Naive B cell (primary cell): Measurements from ENCODE around the gene ERC2. TPM values are rescaled to one million over a fixed set of nuclear protein-coding genes. Genes with fewer than 3 reads are reported as not detected.
A peak's percentile ranks its signal among the peaks of the same experiment; 100 is the strongest.

Experiments used
- ATAC-seq, 2 donors: fragments of 150-1000 bp; cut with Tn5 transposase; 2 replicates each; pipeline ENCODE4 v1.10.0; 2021; ENCODE audit warnings: low read depth in 2 of 2, mild to moderate bottlenecking in 2 of 2, moderate library complexity in 2 of 2
- DNase-seq: peaks from one replicate; pipeline ENCODE4 v3.0.0; 2022
- H3K27ac Mint-ChIP-seq, 6 donors: one replicate each; pipeline ENCODE4 v1.8.0; 2020 to 2022; ENCODE audit warnings: mild to moderate bottlenecking in 6 of 6, mixed read lengths in 6 of 6, moderate library complexity in 5 of 6, inconsistent platforms in 2 of 6
- H3K27me3 Mint-ChIP-seq, 3 donors: one replicate each; pipeline ENCODE4 v1.8.0; 2021 to 2022; ENCODE audit warnings: mixed read lengths in 3 of 3, mild to moderate bottlenecking in 1 of 3
- H3K36me3 Mint-ChIP-seq, 2 donors: one replicate each; pipeline ENCODE4 v1.8.0; 2020 to 2022; ENCODE audit warnings: mixed read lengths in 2 of 2, inconsistent platforms in 1 of 2, mild to moderate bottlenecking in 1 of 2
- H3K4me1 Mint-ChIP-seq, 3 donors: one replicate each; pipeline ENCODE4 v1.8.0; 2020 to 2022; ENCODE audit warnings: mixed read lengths in 3 of 3, inconsistent platforms in 1 of 3, mild to moderate bottlenecking in 1 of 3, moderate library complexity in 1 of 3
- H3K4me3 Mint-ChIP-seq, 8 donors: one replicate each; pipeline ENCODE4 v1.8.0; 2020 to 2022; ENCODE audit warnings: mild to moderate bottlenecking in 8 of 8, mixed read lengths in 8 of 8, moderate library complexity in 8 of 8, inconsistent platforms in 2 of 8
- H3K9me3 Mint-ChIP-seq, 7 donors: one replicate each; pipeline ENCODE4 v1.8.0; 2020 to 2022; ENCODE audit warnings: mixed read lengths in 7 of 7, mild to moderate bottlenecking in 5 of 7, inconsistent platforms in 2 of 7, moderate library complexity in 1 of 7
- polyA plus RNA-seq, 6 donors: library from polyadenylated mRNA; unstranded; fragments of 300-500 nt; fragmentation: Illumina TruSeq; gene quantifications; one replicate each; pipeline ENCODE4 v1.2.3, GENCODE V29; 2021; ENCODE audit warnings: low read depth in 6 of 6

Gene ERC2
- polyA plus RNA-seq, 6 donors from 2014 or later: not detected

GRCh38 chr3:55692295-55692956, 775.8 kb downstream of the ERC2 start:
- no peaks in the 10 kb centered on the region for H3K4me1 Mint-ChIP-seq
- no peak overlapping the region for H3K27ac Mint-ChIP-seq
- H3K36me3 Mint-ChIP-seq: peaks cover 0 to 6% of the 10 kb centered on the region in 2 donors
- H3K4me3 Mint-ChIP-seq: no peak overlapping the region
- no peak for ATAC-seq
- DNase-seq: no peak
- peaks cover 0 to 5% (median 0%) of the 10 kb centered on the region in 7 donors for H3K9me3 Mint-ChIP-seq
- peaks cover 0 to 8% (median 7%) of the 10 kb centered on the region in 3 donors for H3K27me3 Mint-ChIP-seq

- Mint-ChIP-seq H3K36me3 (peaks cover 0 to 6% of the 10 kb centered on the region in 2 donors), H3K27me3 (peaks cover 0 to 8% (median 7%) of the 10 kb centered on the region in 3 donors), H3K4me3 (no peak overlapping the region), H3K9me3 (peaks cover 0 to 5% (median 0%) of the 10 kb centered on the region in 7 donors), H3K4me1 (no peaks in the 10 kb centered on the region), H3K27ac (peak overlapping the region in 1 of 6 donors; percentile 4)
- DNase-seq: no peak
- no peak for ATAC-seq
Measured at GRCh38 chr3:55691141-55691540, 777.1 kb downstream of the ERC2 start.

- peaks cover 0 to 6% of the 10 kb centered on the region in 2 donors for H3K36me3 Mint-ChIP-seq
- no peak for DNase-seq
- peaks cover 0 to 8% (median 7%) of the 10 kb centered on the region in 3 donors for H3K27me3 Mint-ChIP-seq
- no peak for ATAC-seq
- peaks cover 0 to 5% (median 0%) of the 10 kb centered on the region in 7 donors for H3K9me3 Mint-ChIP-seq
- no peak overlapping the region for H3K4me3 Mint-ChIP-seq
- H3K27ac Mint-ChIP-seq: peak overlapping the region in 1 of 6 donors; percentile 4
- H3K4me1 Mint-ChIP-seq: no peaks in the 10 kb centered on the region
Measured at GRCh38 chr3:55690726-55691125, 777.5 kb downstream of the ERC2 start.

GRCh38 chr3:55690177-55690576, 778.1 kb downstream of the ERC2 start:
- Mint-ChIP-seq H3K27ac (no peak overlapping the region), H3K27me3 (peaks cover 0 to 8% (median 7%) of the 10 kb centered on the region in 3 donors), H3K36me3 (peaks cover 0 to 6% of the 10 kb centered on the region in 2 donors), H3K4me1 (no peaks in the 10 kb centered on the region), H3K9me3 (peaks cover 0 to 5% (median 0%) of the 10 kb centered on the region in 7 donors), H3K4me3 (no peak overlapping the region)
- ATAC-seq (no peak), DNase-seq (no peak)

- H3K27ac Mint-ChIP-seq: no peak overlapping the region
- peaks cover 0 to 1% of the 10 kb centered on the region in 2 donors for H3K36me3 Mint-ChIP-seq
- H3K27me3 Mint-ChIP-seq: peaks cover 0 to 7% (median 2%) of the 10 kb centered on the region in 3 donors
- ATAC-seq (no peak), DNase-seq (no peak)
- H3K4me3 Mint-ChIP-seq: no peak overlapping the region
- H3K4me1 Mint-ChIP-seq: no peaks in the 10 kb centered on the region
- peaks cover 0 to 2% (median 0%) of the 10 kb centered on the region in 7 donors for H3K9me3 Mint-ChIP-seq
Measured at GRCh38 chr3:55688154-55688553, 780.1 kb downstream of the ERC2 start.

- Mint-ChIP-seq H3K4me3 (no peak overlapping the region), H3K9me3 (peaks cover 0 to 2% (median 0%) of the 10 kb centered on the region in 7 donors), H3K4me1 (no peaks in the 10 kb centered on the region), H3K36me3 (no peaks in the 10 kb centered on the region), H3K27ac (no peak overlapping the region), H3K27me3 (peaks cover 0 to 7% (median 0%) of the 10 kb centered on the region in 3 donors)
- DNase-seq (no peak), ATAC-seq (no peak)
Measured at GRCh38 chr3:55687526-55687925, 780.7 kb downstream of the ERC2 start.

GRCh38 chr3:55686426-55687254, 781.6 kb downstream of the ERC2 start:
- H3K27ac Mint-ChIP-seq: no peak overlapping the region
- H3K27me3 Mint-ChIP-seq: peaks cover 0 to 7% (median 0%) of the 10 kb centered on the region in 3 donors
- DNase-seq (no peak), ATAC-seq (no peak)
- no peaks in the 10 kb centered on the region for H3K36me3 Mint-ChIP-seq
- H3K9me3 Mint-ChIP-seq: peaks cover 0 to 2% (median 0%) of the 10 kb centered on the region in 7 donors
- H3K4me3 Mint-ChIP-seq: peak overlapping the region in 1 of 8 donors; percentile 14
- no peaks in the 10 kb centered on the region for H3K4me1 Mint-ChIP-seq

GRCh38 chr3:55683666-55684270, 784.5 kb downstream of the ERC2 start:
- Mint-ChIP-seq H3K4me1 (no peaks in the 10 kb centered on the region), H3K4me3 (no peak overlapping the region), H3K27ac (no peak overlapping the region), H3K36me3 (no peaks in the 10 kb centered on the region), H3K27me3 (no peaks in the 10 kb centered on the region), H3K9me3 (peaks cover 0 to 5% (median 0%) of the 10 kb centered on the region in 7 donors)
- ATAC-seq (no peak), DNase-seq (no peak)

GRCh38 chr3:55682461-55682860, 785.8 kb downstream of the ERC2 start:
- Mint-ChIP-seq H3K27me3 (no peaks in the 10 kb centered on the region), H3K9me3 (peaks cover 0 to 7% (median 0%) of the 10 kb centered on the region in 7 donors), H3K27ac (no peak overlapping the region), H3K36me3 (no peaks in the 10 kb centered on the region), H3K4me1 (no peaks in the 10 kb centered on the region), H3K4me3 (no peak overlapping the region)
- no peak for DNase-seq
- ATAC-seq: no peak

- DNase-seq (no peak), ATAC-seq (no peak)
- no peak overlapping the region for H3K4me3 Mint-ChIP-seq
- H3K4me1 Mint-ChIP-seq: no peaks in the 10 kb centered on the region
- no peaks in the 10 kb centered on the region for H3K27me3 Mint-ChIP-seq
- no peaks in the 10 kb centered on the region for H3K36me3 Mint-ChIP-seq
- H3K9me3 Mint-ChIP-seq: peaks cover 0 to 13% (median 0%) of the 10 kb centered on the region in 7 donors
- no peak overlapping the region for H3K27ac Mint-ChIP-seq
Measured at GRCh38 chr3:55678546-55679216, 789.6 kb downstream of the ERC2 start.

GRCh38 chr3:55676643-55677042, 791.6 kb downstream of the ERC2 start:
- no peak for ATAC-seq
- no peak overlapping the region for H3K27ac Mint-ChIP-seq
- no peak for DNase-seq
- H3K4me3 Mint-ChIP-seq: no peak overlapping the region
- no peaks in the 10 kb centered on the region for H3K27me3 Mint-ChIP-seq
- H3K9me3 Mint-ChIP-seq: peaks cover 0 to 13% (median 0%) of the 10 kb centered on the region in 7 donors
- no peaks in the 10 kb centered on the region for H3K36me3 Mint-ChIP-seq
- no peaks in the 10 kb centered on the region for H3K4me1 Mint-ChIP-seq

- Mint-ChIP-seq H3K27ac (no peak overlapping the region), H3K36me3 (no peaks in the 10 kb centered on the region), H3K9me3 (peaks cover 0 to 13% (median 0%) of the 10 kb centered on the region in 7 donors), H3K4me3 (no peak overlapping the region), H3K27me3 (no peaks in the 10 kb centered on the region), H3K4me1 (no peaks in the 10 kb centered on the region)
- DNase-seq: no peak
- ATAC-seq: no peak
Measured at GRCh38 chr3:55675478-55675877, 792.8 kb downstream of the ERC2 start.

- no peak for DNase-seq
- Mint-ChIP-seq H3K9me3 (peaks cover 0 to 13% (median under 1%) of the 10 kb centered on the region in 7 donors), H3K4me3 (no peak overlapping the region), H3K27me3 (no peaks in the 10 kb centered on the region), H3K4me1 (no peaks in the 10 kb centered on the region), H3K36me3 (no peaks in the 10 kb centered on the region), H3K27ac (no peak overlapping the region)
- ATAC-seq: no peak
Measured at GRCh38 chr3:55673764-55674163, 794.5 kb downstream of the ERC2 start.
